SK-N-SH treated with all-trans-retinoic acid at 6 μM for 48 hours (cell line): ENCODE measurements around the gene STK32B.

Experiments
- ATAC-seq: fragments of 200-7000 bp; cut with Tn5 transposase; 3 replicates; pipeline ENCODE4 v1.9.1; 2020; ENCODE audit warnings: mild to moderate bottlenecking, moderate library complexity
- ARNTL ChIP-seq: fragments of 450-650 bp; formaldehyde crosslinking; IDR thresholded peaks from 2 replicates; pipeline ENCODE4 v1.5.0; 2020; ENCODE audit warnings: low read depth, mild to moderate bottlenecking, moderate library complexity, borderline replicate concordance
- BACH2 ChIP-seq: fragments of 250-450 bp; sonication (Bioruptor Pico); IDR thresholded peaks from 2 replicates; pipeline ENCODE4 v1.9.0; 2021; ENCODE audit warnings: mild to moderate bottlenecking, borderline replicate concordance
- CREB5 ChIP-seq: fragments of 250-450 bp; sonication (Bioruptor Pico); IDR thresholded peaks from 2 replicates; pipeline ENCODE4 v1.5.1; 2020; ENCODE audit warnings: low read depth, mild to moderate bottlenecking, moderate library complexity
- CSDC2 ChIP-seq: fragments of 250-450 bp; sonication (Bioruptor Pico); IDR thresholded peaks from 2 replicates; pipeline ENCODE4 v1.5.0; 2020; ENCODE audit warnings: mild to moderate bottlenecking, moderate library complexity
- CSRNP3 ChIP-seq: fragments of 250-450 bp; sonication (Bioruptor Pico); IDR thresholded peaks from 2 replicates; pipeline ENCODE4 v1.5.1; 2021; ENCODE audit warnings: mild to moderate bottlenecking, moderate library complexity
- ESRRG ChIP-seq: fragments of 250-450 bp; sonication (Bioruptor Pico); IDR thresholded peaks from 2 replicates; pipeline ENCODE4 v1.6.1; 2021; ENCODE audit warnings: mild to moderate bottlenecking
- ISL1 ChIP-seq: fragments of 250-450 bp; sonication (Bioruptor Pico); IDR thresholded peaks from 2 replicates; pipeline ENCODE4 v2.1.2; 2022; ENCODE audit warnings: mild to moderate bottlenecking, moderate library complexity
- OSR1 ChIP-seq: fragments of 250-450 bp; sonication (Bioruptor Pico); IDR thresholded peaks from 2 replicates; pipeline ENCODE4 v1.8.0; 2022; ENCODE audit warnings: moderate library complexity, mild to moderate bottlenecking, inconsistent platforms
- PATZ1 ChIP-seq: fragments of 250-450 bp; sonication (Bioruptor Pico); IDR thresholded peaks from 2 replicates; pipeline ENCODE4 v1.8.0; 2020; ENCODE audit warnings: mild to moderate bottlenecking, moderate library complexity, borderline replicate concordance
- POU6F1 ChIP-seq: fragments of 250-450 bp; sonication (Bioruptor Pico); IDR thresholded peaks from 2 replicates; pipeline ENCODE4 v1.8.0; 2021; ENCODE audit warnings: low read depth, mild to moderate bottlenecking, moderate library complexity, borderline replicate concordance
- RARB ChIP-seq: fragments of 250-450 bp; sonication (Bioruptor Pico); IDR thresholded peaks from 2 replicates; pipeline ENCODE4 v1.8.0; 2021; ENCODE audit warnings: mild to moderate bottlenecking, moderate library complexity
- SNAI2 ChIP-seq: fragments of 250-450 bp; sonication (Bioruptor Pico); IDR thresholded peaks from 2 replicates; pipeline ENCODE4 v1.5.0; 2020; ENCODE audit warnings: mild to moderate bottlenecking, moderate library complexity
- TCF4 ChIP-seq: fragments of 250-450 bp; sonication (Bioruptor Pico); IDR thresholded peaks from 2 replicates; pipeline ENCODE4 v1.8.0; 2021; ENCODE audit warnings: mild to moderate bottlenecking, moderate library complexity, borderline replicate concordance
- TOX ChIP-seq: fragments of 250-450 bp; sonication (Bioruptor Pico); IDR thresholded peaks from 2 replicates; pipeline ENCODE4 v1.8.0; 2021; ENCODE audit warnings: mild to moderate bottlenecking, moderate library complexity, borderline replicate concordance
- TSHZ2 ChIP-seq: fragments of 250-450 bp; sonication (Bioruptor Pico); IDR thresholded peaks from 2 replicates; pipeline ENCODE4 v1.5.0; 2020; ENCODE audit warnings: mild to moderate bottlenecking, moderate library complexity
- ZC3H10 ChIP-seq: fragments of 250-450 bp; sonication (Bioruptor Pico); IDR thresholded peaks from 2 replicates; pipeline ENCODE4 v1.5.1; 2021; ENCODE audit warnings: mild to moderate bottlenecking, moderate library complexity
- ZFP3 ChIP-seq: fragments of 250-450 bp; sonication (Bioruptor Pico); IDR thresholded peaks from 2 replicates; pipeline ENCODE4 v1.5.0; 2020; ENCODE audit warnings: mild to moderate bottlenecking, moderate library complexity
- ZFP30 ChIP-seq: fragments of 450-650 bp; formaldehyde crosslinking; IDR thresholded peaks from 2 replicates; pipeline ENCODE4 v1.5.0; 2022; ENCODE audit warnings: mild to moderate bottlenecking, moderate library complexity
- ZNF565 ChIP-seq: fragments of 450-650 bp; formaldehyde crosslinking; conservative IDR thresholded peaks from 2 replicates; pipeline ENCODE4 v1.5.0; 2020; ENCODE audit warnings: low read depth, mild to moderate bottlenecking, moderate library complexity
- ZNF70 ChIP-seq: fragments of 450-650 bp; formaldehyde crosslinking; IDR thresholded peaks from 2 replicates; pipeline ENCODE4 v1.5.0; 2020; ENCODE audit warnings: mild to moderate bottlenecking, moderate library complexity
- ZNF8 ChIP-seq: fragments of 450-650 bp; formaldehyde crosslinking; IDR thresholded peaks from 2 replicates; pipeline ENCODE4 v1.5.0; 2020; ENCODE audit warnings: mild to moderate bottlenecking, moderate library complexity

STK32B gene

GRCh38 chr4:5423670-5424069 is 372.4 kb downstream of the STK32B start:
- ATAC-seq, result no peak
- TF ChIP-seq TCF4 (CRISPR knock-in tag), result no peak
- no peak for TF ChIP-seq ESRRG (CRISPR knock-in tag)

GRCh38 chr4:5424211-5424610 is 372.9 kb downstream of the STK32B start:
- TF ChIP-seq ZNF8 (no peak), SNAI2 (CRISPR knock-in tag) (no peak), PATZ1 (no peak), OSR1 (CRISPR knock-in tag) (no peak), ZNF70 (CRISPR knock-in tag) (no peak), CREB5 (no peak), ZFP3 (CRISPR knock-in tag) (no peak), RARB (no peak), ISL1 (CRISPR knock-in tag) (no peak), ARNTL (CRISPR knock-in tag) (no peak), POU6F1 (CRISPR knock-in tag) (no peak), ZFP30 (no peak), TSHZ2 (CRISPR knock-in tag) (no peak), ZNF565 (CRISPR knock-in tag) (no peak)
- no peak for ATAC-seq

GRCh38 chr4:5424901-5425300 is 373.6 kb downstream of the STK32B start:
- TF ChIP-seq RARB (no peak), ZNF70 (CRISPR knock-in tag) (no peak), ZFP3 (CRISPR knock-in tag) (no peak), SNAI2 (CRISPR knock-in tag) (no peak)
- ATAC-seq, result no peak

GRCh38 chr4:5429747-5430146 is 378.5 kb downstream of the STK32B start:
- TF ChIP-seq ZFP30 (no peak), ISL1 (CRISPR knock-in tag) (no peak), BACH2 (CRISPR knock-in tag) (no peak), CREB5 (no peak), ZNF8 (no peak), ZNF565 (CRISPR knock-in tag) (no peak)
- no peak for ATAC-seq

- no peak for ATAC-seq
- TF ChIP-seq ISL1 (CRISPR knock-in tag) (no peak), ARNTL (CRISPR knock-in tag) (no peak), CSDC2 (CRISPR knock-in tag) (no peak), ZNF565 (CRISPR knock-in tag) (no peak), OSR1 (CRISPR knock-in tag) (no peak), TCF4 (CRISPR knock-in tag) (no peak), RARB (no peak), ZFP30 (no peak), CREB5 (no peak), TOX (no peak), ZNF70 (CRISPR knock-in tag) (no peak), ESRRG (CRISPR knock-in tag) (no peak), ZC3H10 (CRISPR knock-in tag) (no peak), CSRNP3 (CRISPR knock-in tag) (no peak)
These were observed 381.9 kb downstream of the STK32B start for GRCh38 chr4:5433196-5433595.
